HEK293T (cell line): Measurements from ENCODE around the gene CHSY3.

Experiments used
- CTCF ChIA-PET: fragments of 350-600 bp; formaldehyde crosslinking; extraction: SDS; loops from one replicate; lab custom pipeline; 2021; ENCODE audit warnings: antibody characterized with exemption, inconsistent platforms; lab: Yijun Ruan, JAX
- POLR2A ChIA-PET: fragments of 350-600 bp; formaldehyde crosslinking; extraction: SDS; loops from one replicate; lab custom pipeline; 2020; ENCODE audit warnings: antibody characterized with exemption, inconsistent platforms; lab: Yijun Ruan, JAX
- DNase-seq: peaks from one replicate; pipeline ENCODE4 v3.0.0; 2012; ENCODE audit warnings: mixed read lengths; ENCODE audit errors: extremely low spot score
- ARNT ChIP-seq: fragments of 450-650 bp; IDR thresholded peaks from 2 replicates; pipeline ENCODE4 v1.6.1; 2017; ENCODE audit warnings: mild to moderate bottlenecking
- BHLHE40 ChIP-seq: fragments of 450-650 bp; IDR thresholded peaks from 2 replicates; pipeline ENCODE4 v1.6.1; 2016; ENCODE audit warnings: mild to moderate bottlenecking, moderate library complexity, borderline replicate concordance
- CTBP1 ChIP-seq: fragments of 450-650 bp; IDR thresholded peaks from 2 replicates; pipeline ENCODE4 v1.6.1; 2016; ENCODE audit warnings: borderline replicate concordance
- ELF4 ChIP-seq: fragments of 450-650 bp; IDR thresholded peaks from 2 replicates; pipeline ENCODE4 v1.6.1; 2017; ENCODE audit warnings: antibody characterized with exemption
- FOXA1 ChIP-seq: fragments of 450-650 bp; IDR thresholded peaks from 2 replicates; pipeline ENCODE4 v1.6.1; 2016; ENCODE audit warnings: mild to moderate bottlenecking
- FOXK2 ChIP-seq: fragments of 450-650 bp; IDR thresholded peaks from 2 replicates; pipeline ENCODE4 v1.6.1; 2016; ENCODE audit warnings: mild to moderate bottlenecking
- FOXM1 ChIP-seq: fragments of 450-650 bp; IDR thresholded peaks from 2 replicates; pipeline ENCODE4 v1.6.1; 2017; ENCODE audit warnings: mild to moderate bottlenecking, borderline replicate concordance
- HDGF ChIP-seq: fragments of 450-650 bp; IDR thresholded peaks from 2 replicates; pipeline ENCODE4 v1.6.1; 2017; ENCODE audit warnings: antibody characterized with exemption, borderline replicate concordance
- L3MBTL2 ChIP-seq: fragments of 450-650 bp; conservative IDR thresholded peaks from 2 replicates; pipeline ENCODE4 v1.6.1; 2016; ENCODE audit warnings: mild to moderate bottlenecking
- LEF1 ChIP-seq: fragments of 450-650 bp; IDR thresholded peaks from 2 replicates; pipeline ENCODE4 v1.6.1; 2017; ENCODE audit warnings: mild to moderate bottlenecking, borderline replicate concordance
- NFRKB ChIP-seq: fragments of 450-650 bp; IDR thresholded peaks from 2 replicates; pipeline ENCODE4 v1.6.1; 2016; ENCODE audit warnings: mild to moderate bottlenecking, moderate library complexity
- SP1 ChIP-seq: fragments of 450-650 bp; IDR thresholded peaks from 2 replicates; pipeline ENCODE4 v1.6.1; 2017
- SUZ12 ChIP-seq: fragments of 450-650 bp; IDR thresholded peaks from 2 replicates; pipeline ENCODE4 v1.6.1; 2016; ENCODE audit warnings: mild to moderate bottlenecking
- TARDBP ChIP-seq: fragments of 450-650 bp; IDR thresholded peaks from 2 replicates; pipeline ENCODE4 v1.6.1; 2016
- ZNF384 ChIP-seq: fragments of 450-650 bp; IDR thresholded peaks from 2 replicates; pipeline ENCODE4 v1.6.1; 2016
- TF ChIP-seq, protein P1 (sequence below): fragments of 450-650 bp; IDR thresholded peaks from 2 replicates; pipeline ENCODE4 v1.6.1; 2016

Gene CHSY3

DNA sequence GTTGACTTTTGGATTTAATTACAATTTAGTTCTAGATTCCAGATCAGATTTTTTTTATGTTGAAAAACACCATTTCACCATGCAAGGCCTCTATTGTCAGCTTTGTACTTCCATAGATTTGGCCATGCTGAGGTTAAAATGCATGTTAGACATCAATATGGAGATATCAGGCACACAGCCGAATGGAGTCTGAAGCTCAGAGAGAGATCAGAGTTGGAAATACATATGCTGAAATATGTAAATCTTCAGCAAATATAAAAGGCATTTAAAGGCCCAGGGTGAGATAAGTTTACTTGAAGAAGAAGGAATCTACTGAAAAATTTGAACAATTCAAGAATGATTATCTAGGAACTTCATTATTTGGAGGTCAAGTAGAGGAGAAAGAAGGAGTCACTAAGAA, 139.6 kb downstream of the CHSY3 start:
- no peak for DNase-seq
- ChIA-PET POLR2A (no interaction called here), CTCF (no interaction called here)
- TF ChIP-seq SP1 (no peak), CTBP1 (no peak), FOXM1 (no peak), L3MBTL2 (no peak), HDGF (no peak), ZNF384 (no peak), NFRKB (no peak), TARDBP (no peak), SUZ12 (no peak), FOXA1 (no peak)

DNA sequence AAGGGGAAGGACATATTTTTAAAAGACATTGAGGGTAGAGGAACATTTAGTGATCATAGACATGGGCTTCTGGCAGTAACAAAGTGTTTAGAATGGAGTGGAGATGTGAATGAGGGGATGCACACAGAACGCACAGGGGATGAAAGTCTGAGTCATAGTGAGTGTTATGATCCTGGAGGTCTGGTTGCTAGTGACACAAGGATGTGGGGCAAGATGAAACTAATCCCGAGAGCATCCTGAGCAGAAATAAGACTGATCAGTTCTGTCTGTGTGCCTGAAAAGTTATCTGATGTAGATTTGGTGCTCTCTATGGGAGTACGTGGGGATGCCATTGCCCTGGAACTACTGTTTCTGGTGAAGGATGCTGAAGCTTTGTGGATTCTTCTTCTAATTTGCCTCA, 141.1 kb downstream of the CHSY3 start:
- DNase-seq: no peak
- CTCF ChIA-PET: no interaction called here
- POLR2A ChIA-PET: no interaction called here
- TF ChIP-seq FOXA1: no peak
- no peak for TF ChIP-seq FOXK2
- TF ChIP-seq FOXM1: no peak
- TF ChIP-seq, protein P1, sequence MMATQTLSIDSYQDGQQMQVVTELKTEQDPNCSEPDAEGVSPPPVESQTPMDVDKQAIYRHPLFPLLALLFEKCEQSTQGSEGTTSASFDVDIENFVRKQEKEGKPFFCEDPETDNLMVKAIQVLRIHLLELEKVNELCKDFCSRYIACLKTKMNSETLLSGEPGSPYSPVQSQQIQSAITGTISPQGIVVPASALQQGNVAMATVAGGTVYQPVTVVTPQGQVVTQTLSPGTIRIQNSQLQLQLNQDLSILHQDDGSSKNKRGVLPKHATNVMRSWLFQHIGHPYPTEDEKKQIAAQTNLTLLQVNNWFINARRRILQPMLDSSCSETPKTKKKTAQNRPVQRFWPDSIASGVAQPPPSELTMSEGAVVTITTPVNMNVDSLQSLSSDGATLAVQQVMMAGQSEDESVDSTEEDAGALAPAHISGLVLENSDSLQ: no peak
- no peak for TF ChIP-seq SUZ12
- no peak for TF ChIP-seq TARDBP
- TF ChIP-seq NFRKB: no peak
- no peak for TF ChIP-seq SP1
- no peak for TF ChIP-seq BHLHE40
- TF ChIP-seq L3MBTL2: no peak

DNA sequence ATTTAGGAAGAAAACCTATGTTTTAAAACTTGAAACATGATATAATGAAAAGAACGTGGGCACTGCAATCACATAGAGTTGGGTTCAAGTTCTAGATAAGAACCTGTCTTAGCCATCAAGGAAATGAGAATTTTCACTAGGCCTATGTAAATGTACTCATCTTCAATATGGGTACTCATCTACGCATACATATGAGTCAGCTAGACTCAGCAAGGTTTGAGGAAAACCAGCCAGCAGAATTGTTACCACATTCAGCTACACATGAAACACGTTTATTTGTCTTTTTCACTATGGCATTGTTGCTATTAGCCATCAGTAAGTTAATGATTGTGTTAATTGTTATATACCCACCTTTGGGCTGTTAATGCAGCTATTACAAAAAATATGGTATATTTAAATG, 146.3 kb downstream of the CHSY3 start:
- CTCF ChIA-PET: no interaction called here
- TF ChIP-seq ZNF384: no peak
- TF ChIP-seq ARNT: no peak
- TF ChIP-seq ELF4: no peak
- TF ChIP-seq FOXK2: no peak
- no peak for TF ChIP-seq HDGF
- no peak for TF ChIP-seq SP1
- no peak for TF ChIP-seq SUZ12
- no peak for TF ChIP-seq FOXA1
- no peak for TF ChIP-seq BHLHE40
- POLR2A ChIA-PET: no interaction called here
- DNase-seq: no peak

DNA sequence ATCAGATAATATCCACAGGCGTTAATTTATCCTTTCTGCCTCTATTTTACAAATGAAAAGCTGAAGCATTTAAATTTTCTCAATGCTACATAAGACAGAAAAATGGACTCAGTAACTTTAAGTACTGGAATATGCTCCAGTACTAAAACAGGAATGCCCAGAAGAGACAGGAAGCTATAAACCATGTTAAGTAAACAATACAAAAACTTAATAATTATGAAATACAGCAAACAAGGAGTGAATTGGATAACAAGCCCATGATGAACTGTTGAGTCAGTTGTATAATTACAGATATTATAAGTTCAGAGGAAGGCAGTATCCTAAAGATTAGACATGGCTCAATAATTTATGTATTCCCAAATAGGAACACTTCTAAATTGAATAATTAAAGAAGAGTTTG, 148.5 kb downstream of the CHSY3 start:
- no peak for DNase-seq
- ChIA-PET POLR2A (no interaction called here), CTCF (interaction anchor here (0.6 kb wide), 1 partner anchor 133 kb away, joined by 3 read pairs; no protein-coding TSS in a partner anchor)
- TF ChIP-seq SP1 (no peak), CTBP1 (no peak), L3MBTL2 (no peak), TARDBP (no peak), ELF4 (no peak), HDGF (no peak), FOXA1 (no peak), FOXK2 (no peak), ZNF384 (no peak), BHLHE40 (no peak), ARNT (no peak), LEF1 (no peak), FOXM1 (no peak), SUZ12 (no peak), NFRKB (no peak)
- TF ChIP-seq, protein P1: no peak

DNA sequence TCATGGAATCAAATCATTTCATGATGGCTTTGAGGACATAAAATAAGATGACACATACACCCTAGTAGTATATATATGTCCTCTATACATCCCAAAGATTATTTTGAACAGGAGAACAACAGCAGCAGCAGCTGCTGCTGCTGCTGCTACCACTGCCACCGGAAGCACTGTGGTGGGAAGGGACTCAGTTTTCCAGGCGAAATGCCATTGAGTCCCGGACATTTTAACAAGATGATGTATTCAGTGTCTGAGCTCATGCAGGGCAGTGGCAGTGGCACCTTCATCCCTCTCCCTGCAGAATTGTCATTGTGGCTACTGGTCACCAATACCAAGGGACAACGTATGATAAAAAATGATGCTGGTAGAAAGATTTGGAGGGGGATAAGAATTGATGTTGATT, 151.3 kb downstream of the CHSY3 start:
- POLR2A ChIA-PET: no interaction called here
- TF ChIP-seq NFRKB: no peak
- TF ChIP-seq HDGF: no peak
- TF ChIP-seq L3MBTL2: no peak
- TF ChIP-seq CTBP1: no peak
- TF ChIP-seq TARDBP: no peak
- no peak for TF ChIP-seq FOXK2
- TF ChIP-seq LEF1: no peak
- no peak for TF ChIP-seq ARNT
- TF ChIP-seq SUZ12: no peak
- TF ChIP-seq SP1: no peak
- TF ChIP-seq BHLHE40: no peak
- TF ChIP-seq, protein P1: no peak
- no peak for TF ChIP-seq ZNF384
- TF ChIP-seq FOXA1: no peak
- TF ChIP-seq FOXM1: no peak
- no peak for TF ChIP-seq ELF4
- DNase-seq: no peak
- CTCF ChIA-PET: no interaction called here

DNA sequence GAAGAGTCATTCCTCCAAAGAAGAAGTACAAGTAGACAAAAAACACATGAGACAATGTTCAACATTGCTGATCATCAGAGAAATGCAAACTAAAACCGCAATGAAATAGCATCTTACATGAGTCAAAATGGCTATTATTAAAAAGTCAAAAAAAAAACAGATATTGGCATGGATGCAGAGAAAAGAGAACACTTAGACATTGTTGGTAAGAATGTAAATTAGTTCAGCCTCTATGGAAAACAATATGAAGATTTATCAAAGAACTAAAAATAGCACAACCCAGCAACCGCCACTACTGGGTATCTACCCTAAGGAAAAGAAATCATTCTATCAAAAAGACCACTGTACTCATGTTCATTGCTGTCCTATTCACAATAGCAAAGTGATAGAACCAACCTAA, 157.5 kb downstream of the CHSY3 start:
- DNase-seq: no peak
- TF ChIP-seq BHLHE40: no peak
- TF ChIP-seq ZNF384: no peak
- no peak for TF ChIP-seq ARNT
- no peak for TF ChIP-seq L3MBTL2
- TF ChIP-seq ELF4: no peak
- no peak for TF ChIP-seq FOXK2
- TF ChIP-seq LEF1: no peak
- TF ChIP-seq HDGF: no peak
- no peak for TF ChIP-seq FOXM1
- no peak for TF ChIP-seq NFRKB
- no peak for TF ChIP-seq TARDBP
- no peak for TF ChIP-seq FOXA1
- TF ChIP-seq, protein P1: no peak
- TF ChIP-seq CTBP1: no peak
- TF ChIP-seq SUZ12: no peak
- no peak for TF ChIP-seq SP1
- POLR2A ChIA-PET: no interaction called here
- CTCF ChIA-PET: no interaction called here
